SKM-1 treated with dmso at 0.1 percent for 144 hours (cell line): Measurements from ENCODE around the gene CA10.

Experiments
- DNase-seq: peaks from one replicate; lab custom pipeline; 2025; ENCODE audit not compliant: unreplicated experiment; lab: John Stamatoyannopoulos, UW

Gene CA10

GRCh38 chr17:51734462-51734861 is 424.1 kb downstream of the CA10 start:
- no peak for DNase-seq

- no peak for DNase-seq
These were observed 425.3 kb downstream of the CA10 start for GRCh38 chr17:51733166-51733565.

- DNase-seq = no peak
These were observed 426.4 kb downstream of the CA10 start for GRCh38 chr17:51731941-51732722.

- no peak for DNase-seq
These were observed 428.0 kb downstream of the CA10 start for GRCh38 chr17:51730303-51731050.

- DNase-seq = no peak
These were observed 433.3 kb downstream of the CA10 start for GRCh38 chr17:51725185-51725584.

GRCh38 chr17:51724043-51724580 is 434.4 kb downstream of the CA10 start:
- DNase-seq = no peak

GRCh38 chr17:51722994-51723393 is 435.5 kb downstream of the CA10 start:
- no peak for DNase-seq

- no peak for DNase-seq
These were observed 436.8 kb downstream of the CA10 start for GRCh38 chr17:51721730-51722129.

- DNase-seq = no peak
These were observed 438.1 kb downstream of the CA10 start for GRCh38 chr17:51720439-51720838.

GRCh38 chr17:51718983-51719382 is 439.5 kb downstream of the CA10 start:
- DNase-seq = no peak

GRCh38 chr17:51711581-51711980 is 446.9 kb downstream of the CA10 start:
- DNase-seq = no peak

GRCh38 chr17:51710634-51710979 is 447.9 kb downstream of the CA10 start:
- DNase-seq = no peak

GRCh38 chr17:51709694-51710633 is 448.6 kb downstream of the CA10 start:
- DNase-seq = no peak

GRCh38 chr17:51707216-51707615 is 451.3 kb downstream of the CA10 start:
- DNase-seq = no peak

- no peak for DNase-seq
These were observed 452.4 kb downstream of the CA10 start for GRCh38 chr17:51706093-51706492.

GRCh38 chr17:51703361-51704341 is 454.9 kb downstream of the CA10 start:
- DNase-seq = no peak

GRCh38 chr17:51702963-51703360 is 455.6 kb downstream of the CA10 start:
- DNase-seq = no peak

GRCh38 chr17:51701501-51701900 is 457.0 kb downstream of the CA10 start:
- DNase-seq = no peak

GRCh38 chr17:51700011-51700760 is 458.3 kb downstream of the CA10 start:
- DNase-seq = no peak
